Eye (tissue), 1 donor: ENCODE data around the gene SPATA46.

Experiments
- DNase-seq: peaks from one replicate; pipeline ENCODE4 v3.0.0-alpha.2; 2015

Gene SPATA46

DNA sequence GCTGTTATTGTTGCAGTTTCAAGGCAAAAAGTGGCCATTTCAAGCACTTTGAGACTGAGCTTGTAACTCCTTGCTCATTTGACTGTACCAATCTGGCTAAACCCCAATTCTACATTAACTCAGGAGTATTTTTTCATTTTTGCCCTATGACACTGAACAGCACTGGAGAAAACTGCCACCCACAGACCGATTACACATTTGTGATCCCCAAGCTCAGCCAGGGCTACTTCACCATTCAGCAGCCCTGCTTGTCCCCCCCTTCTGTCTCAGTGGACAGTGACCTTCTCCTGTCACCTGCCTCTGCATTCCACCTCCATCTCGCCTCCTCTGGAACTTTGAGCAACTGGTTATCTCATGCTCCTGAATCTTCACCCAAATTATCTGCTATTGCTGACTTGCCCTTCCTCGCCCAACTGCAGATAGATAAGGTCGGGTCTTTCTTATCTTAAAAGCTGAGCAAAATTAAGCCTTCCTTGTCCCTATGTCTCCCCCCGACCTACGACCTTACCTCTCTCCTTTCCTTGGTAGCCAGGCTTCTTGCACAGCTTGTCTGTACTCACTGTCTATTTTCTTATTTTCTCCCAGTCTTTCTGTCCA lies 25.3 kb downstream of the SPATA46 start:
- no peak for DNase-seq

- no peak for DNase-seq
These were observed 26.9 kb downstream of the SPATA46 start for GRCh38 chr1:162349635-162350330.

GRCh38 chr1:162347281-162347680 lies 29.4 kb downstream of the SPATA46 start:
- no peak for DNase-seq

GRCh38 chr1:162343470-162343869 lies 33.2 kb downstream of the SPATA46 start:
- DNase-seq: no peak

DNA sequence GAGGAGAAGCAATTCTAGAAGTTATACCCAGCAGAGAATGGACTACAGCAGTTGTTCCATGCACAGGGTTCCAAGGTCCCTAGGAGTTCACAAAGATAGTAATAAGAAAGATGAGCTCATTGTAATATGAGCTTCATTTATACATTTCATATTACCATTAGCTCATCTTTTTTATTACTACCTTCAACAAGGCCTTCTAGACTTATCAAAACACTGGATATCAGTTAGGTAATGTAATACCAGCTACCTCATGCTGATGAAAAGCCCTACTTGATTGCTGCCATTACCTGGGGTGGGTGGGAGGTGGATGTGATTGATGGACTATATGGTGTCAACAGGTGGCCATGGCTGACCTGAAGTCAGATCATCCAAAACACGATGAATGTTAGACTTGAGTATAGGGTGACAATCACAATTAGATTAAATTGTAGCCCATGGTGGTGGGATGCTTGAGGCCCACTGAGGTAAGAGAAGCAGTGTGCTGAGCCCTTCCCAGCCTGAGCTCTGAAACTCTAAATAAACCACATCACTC lies 34.1 kb downstream of the SPATA46 start:
- no peak for DNase-seq

- peak; percentile 92 for DNase-seq
These were observed 39.9 kb downstream of the SPATA46 start for GRCh38 chr1:162336621-162337285.

DNA sequence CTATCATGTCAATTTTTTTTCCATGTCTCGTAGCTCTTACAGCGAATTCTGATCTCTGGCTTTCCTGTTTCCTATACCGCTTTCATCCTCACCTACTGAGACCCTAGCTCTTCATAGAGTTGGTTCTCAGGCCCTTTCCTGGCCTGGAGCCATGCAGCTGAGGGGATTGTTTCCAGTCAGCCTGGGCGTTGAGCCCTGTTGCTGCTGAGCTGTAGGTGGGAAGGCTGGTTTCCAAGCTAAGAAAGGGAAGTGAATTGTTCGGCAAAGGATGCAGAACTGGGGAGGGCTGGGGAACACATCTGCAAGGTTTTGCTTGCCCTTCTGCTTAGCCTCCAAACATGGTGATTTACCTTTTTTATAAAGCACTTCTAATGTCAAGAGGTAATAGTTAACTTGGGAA lies 41.5 kb downstream of the SPATA46 start:
- no peak for DNase-seq

DNA sequence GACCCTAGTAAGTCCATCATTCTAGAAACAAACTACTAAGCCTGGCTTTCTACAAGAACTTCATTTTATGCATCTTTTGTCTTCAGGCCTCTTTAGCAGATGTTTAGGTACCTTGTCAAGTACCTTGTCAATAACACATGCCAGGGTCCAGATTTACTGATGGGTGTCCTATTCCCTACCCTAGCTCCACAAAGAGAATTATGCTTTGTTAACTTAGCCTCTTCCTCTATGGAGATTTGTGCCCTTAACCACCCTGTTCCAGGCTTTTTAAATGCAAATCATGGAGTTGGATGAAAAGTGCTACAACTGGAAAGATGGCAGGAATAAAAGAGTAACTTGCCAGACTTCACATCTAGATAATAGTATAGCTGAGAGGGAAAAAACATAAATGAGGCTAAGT lies 42.7 kb downstream of the SPATA46 start:
- DNase-seq: no peak

DNA sequence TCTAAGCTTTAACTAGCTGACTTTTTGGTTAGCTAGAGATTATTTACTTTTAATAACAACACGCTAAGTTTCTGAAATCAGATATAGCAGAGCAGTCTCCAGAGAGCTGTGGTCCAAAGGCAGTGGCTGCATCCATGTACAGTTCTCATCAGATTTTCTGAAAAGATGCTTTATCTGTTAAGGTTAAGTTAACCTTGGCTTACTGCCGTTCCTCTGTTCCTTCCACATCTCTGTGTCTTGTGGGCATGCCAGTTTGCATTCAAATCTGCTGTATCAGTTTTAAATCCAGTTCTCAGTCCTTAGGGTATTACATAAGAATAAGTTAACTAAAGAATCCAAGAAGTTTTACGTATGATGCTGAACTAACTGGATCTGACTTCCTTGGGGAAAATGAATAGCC lies 46.8 kb downstream of the SPATA46 start:
- peak; percentile 47 for DNase-seq

DNA sequence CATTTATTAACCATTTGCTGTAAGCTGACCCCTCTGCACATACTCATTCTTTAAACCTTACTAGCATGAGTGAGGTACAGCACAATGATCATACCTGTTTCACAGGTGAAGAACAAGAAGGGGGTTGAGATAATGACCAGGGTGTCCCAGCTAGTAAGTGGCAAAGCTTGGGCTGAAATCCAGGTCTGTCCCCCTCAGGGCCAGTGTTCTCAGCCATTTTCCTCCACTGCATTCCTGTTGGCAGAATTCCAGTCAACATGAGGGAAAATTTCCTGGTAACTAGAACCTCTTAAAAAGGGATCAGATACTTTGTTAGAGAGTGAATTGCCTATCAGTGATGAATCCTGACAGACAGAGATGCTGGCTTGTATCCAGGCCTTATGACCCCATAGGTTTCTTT lies 48.1 kb downstream of the SPATA46 start:
- no peak for DNase-seq

GRCh38 chr1:162327788-162328165 lies 48.9 kb downstream of the SPATA46 start:
- no peak for DNase-seq

DNA sequence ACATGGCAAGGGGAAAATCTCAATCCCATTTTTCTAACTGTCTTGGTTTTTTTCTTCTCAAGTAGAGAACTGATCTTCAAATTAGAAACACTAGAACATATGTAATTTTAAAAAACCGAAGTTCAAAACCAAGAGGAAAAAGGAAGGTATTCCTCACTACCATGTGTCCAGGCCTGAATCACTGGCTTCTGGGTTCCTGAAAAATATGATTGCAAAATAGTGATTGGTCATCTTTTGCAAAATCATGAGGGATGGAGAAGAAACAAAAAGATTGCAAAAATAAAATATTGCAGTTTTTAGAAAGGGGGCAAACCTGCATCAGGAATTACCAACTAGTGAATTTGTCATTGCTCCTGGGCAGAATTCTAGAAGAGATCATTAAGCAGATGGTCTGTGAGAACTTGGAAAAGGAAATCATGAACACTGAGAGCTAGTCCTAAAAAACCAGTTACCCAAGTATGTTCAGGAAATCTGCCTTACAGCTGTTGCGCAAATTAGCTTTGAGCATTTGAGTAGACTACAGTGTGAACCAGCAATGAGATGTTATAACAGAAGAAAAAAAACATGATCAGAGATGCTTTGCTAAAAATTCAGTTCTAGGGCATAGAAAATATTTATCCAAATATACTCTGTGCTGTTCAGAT lies 49.4 kb downstream of the SPATA46 start:
- DNase-seq: no peak

GRCh38 chr1:162326559-162326958 lies 50.1 kb downstream of the SPATA46 start:
- DNase-seq: no peak

GRCh38 chr1:162324396-162324795 lies 52.3 kb downstream of the SPATA46 start:
- no peak for DNase-seq
